Hepatocyte (in vitro differentiated cells): ENCODE results near the gene PERCC1.

Source experiments
- CTCF ChIP-seq: fragments of 200-600 bp; sonication (generic); IDR thresholded peaks from 2 replicates; pipeline ENCODE4 v1.5.1; 2016; ENCODE audit warnings: antibody characterized with exemption, mild to moderate bottlenecking; ENCODE audit not compliant: poor library complexity
- EZH2phosphoT487 ChIP-seq: fragments of 200-600 bp; sonication (generic); IDR thresholded peaks from one replicate; pipeline ENCODE4 v1.6.1; 2018; ENCODE audit warnings: antibody characterized with exemption, mild to moderate bottlenecking, low read depth, moderate library complexity; ENCODE audit not compliant: unreplicated experiment, severe bottlenecking

GRCh38 chr16:1403036-1403435, 27.8 kb upstream of the PERCC1 start:
- TF ChIP-seq CTCF (no peak), EZH2phosphoT487 (no peak)
